H1 (cell line): ENCODE measurements around the gene CTAGE1. TPM values are rescaled to one million over a fixed set of nuclear protein-coding genes. Genes with fewer than 3 reads are reported as not detected.

Experiments
- CTCF ChIA-PET: fragments of 300-600 bp; sonication (Branson Sonifier 250); formaldehyde crosslinking; loops from one replicate; lab custom pipeline; 2021; ENCODE audit not compliant: partially characterized antibody; lab: Charles Lee
- POLR2A ChIA-PET: fragments of 300-600 bp; sonication (Branson Sonifier 250); formaldehyde crosslinking; loops from one replicate; lab custom pipeline; 2021; ENCODE audit warnings: inconsistent platforms; ENCODE audit not compliant: partially characterized antibody; lab: Charles Lee
- DNase-seq, 2 experiments: peaks; one replicate each; pipeline versions ENCODE4 v3.0.0 to v3.0.0-alpha.2; 2010 to 2022; ENCODE audit warnings: low spot score in 2 of 2, low read depth in 1 of 2, mixed read lengths in 1 of 2
- FAIRE-seq: peaks from 2 replicates; lab custom pipeline; 2011; peaks lifted over from hg19 to GRCh38; lab: Jason Lieb, UNC
- H2AFZ ChIP-seq: 2 replicates; pipeline ENCODE4 v1.8.1; 2012; ENCODE audit warnings: low read length, inconsistent platforms
- H2AK5ac ChIP-seq: 2 replicates; pipeline ENCODE4 v1.6.1; 2013; ENCODE audit warnings: low read depth, low read length
- H2BK120ac ChIP-seq: replicated peaks from 2 replicates; pipeline ENCODE3; 2013; ENCODE audit warnings: low read depth, low read length, inconsistent platforms
- H2BK12ac ChIP-seq: 2 replicates; pipeline ENCODE4 v1.6.1; 2013; ENCODE audit warnings: low read depth, low read length
- H2BK15ac ChIP-seq: 2 replicates; pipeline ENCODE4 v1.6.1; 2013; ENCODE audit warnings: low read length
- H2BK20ac ChIP-seq: 2 replicates; pipeline ENCODE4 v1.6.1; 2013; ENCODE audit warnings: low read length
- H2BK5ac ChIP-seq: 2 replicates; pipeline ENCODE4 v1.6.1; 2013; ENCODE audit warnings: low read depth, low read length
- H3K14ac ChIP-seq: 2 replicates; pipeline ENCODE4 v1.6.1; 2013; ENCODE audit warnings: inconsistent platforms; ENCODE audit not compliant: insufficient read length
- H3K18ac ChIP-seq: 2 replicates; pipeline ENCODE4 v1.6.1; 2013; ENCODE audit warnings: low read length; ENCODE audit errors: extremely low read depth
- H3K23ac ChIP-seq: 2 replicates; pipeline ENCODE4 v1.6.1; 2013; ENCODE audit warnings: inconsistent platforms; ENCODE audit not compliant: insufficient read length
- H3K23me2 ChIP-seq: 2 replicates; pipeline ENCODE4 v1.6.1; 2013; ENCODE audit warnings: low read depth, low read length
- H3K27ac ChIP-seq: 2 replicates; pipeline ENCODE4 v1.6.1; 2011; ENCODE audit warnings: low read depth, low read length, inconsistent platforms
- H3K27me3 ChIP-seq, 4 experiments: replicated peaks in 1 of 4; 1 replicate in 1 of 4; 2 replicates in 3 of 4; pipeline versions ENCODE4 v1.6.1 to v1.8.1; 2011 to 2013; ENCODE audit warnings: low read length in 3 of 4, mild to moderate bottlenecking in 3 of 4, inconsistent platforms in 2 of 4, mixed read lengths in 2 of 4, moderate library complexity in 1 of 4; ENCODE audit not compliant: control insufficient read depth in 3 of 4, insufficient read depth in 3 of 4; ENCODE audit errors: extremely low read depth in 1 of 4
- H3K36me3 ChIP-seq, 4 experiments: 2 replicates each; pipeline versions ENCODE4 v1.6.1 to v1.8.1; 2011 to 2013; ENCODE audit warnings: mild to moderate bottlenecking in 4 of 4, low read length in 3 of 4, moderate library complexity in 2 of 4, control low read depth in 1 of 4, inconsistent platforms in 1 of 4; ENCODE audit not compliant: insufficient read depth in 4 of 4, control insufficient read depth in 2 of 4
- H3K4ac ChIP-seq: replicated peaks from 2 replicates; pipeline ENCODE3; 2013; ENCODE audit warnings: low read length, low read depth, mixed read lengths, inconsistent platforms; ENCODE audit not compliant: insufficient read length
- H3K4me1 ChIP-seq, 4 experiments: replicated peaks in 1 of 4; 1 replicate in 1 of 4; 2 replicates in 3 of 4; pipeline versions ENCODE4 v1.6.1 to v1.8.1; 2011 to 2013; ENCODE audit warnings: low read length in 3 of 4, inconsistent platforms in 2 of 4, mixed read lengths in 1 of 4; ENCODE audit not compliant: insufficient read depth in 4 of 4, control insufficient read depth in 3 of 4
- H3K4me2 ChIP-seq, 2 experiments: 2 replicates each; pipeline versions ENCODE4 v1.6.1 to v1.8.1; 2011 to 2013; ENCODE audit warnings: low read depth in 2 of 2, low read length in 2 of 2, control low read depth in 1 of 2, inconsistent platforms in 1 of 2, mild to moderate bottlenecking in 1 of 2; ENCODE audit not compliant: insufficient read depth in 1 of 2
- H3K4me3 ChIP-seq, 4 experiments: fragments of 200-600, 300-600 bp in 1 of 4; sonication (generic), shearing (Covaris generic), sonication (Bioruptor Twin) in 1 of 4; 2 replicates each; pipeline versions ENCODE4 v1.5.1 to v1.8.1; 2011 to 2016; ENCODE audit warnings: low read length in 4 of 4, low read depth in 3 of 4, control low read depth in 2 of 4, inconsistent platforms in 2 of 4, mild to moderate bottlenecking in 2 of 4, mixed read lengths in 1 of 4, moderate library complexity in 1 of 4; ENCODE audit not compliant: insufficient read depth in 2 of 4; ENCODE audit errors: extremely low read depth in 1 of 4
- H3K56ac ChIP-seq: replicated peaks from 2 replicates; pipeline ENCODE3; 2013; ENCODE audit warnings: low read depth, mild to moderate bottlenecking, mixed read lengths, low read length, inconsistent platforms; ENCODE audit not compliant: insufficient read length
- H3K79me1 ChIP-seq: 2 replicates; pipeline ENCODE4 v1.6.1; 2013; ENCODE audit warnings: low read depth, low read length, control low read depth
- H3K79me2 ChIP-seq, 2 experiments: 2 replicates each; pipeline versions ENCODE4 v1.6.1 to v1.8.1; 2012 to 2013; ENCODE audit warnings: low read length in 2 of 2, mild to moderate bottlenecking in 2 of 2, inconsistent platforms in 1 of 2; ENCODE audit not compliant: insufficient read depth in 2 of 2, control insufficient read depth in 1 of 2
- H3K9ac ChIP-seq, 4 experiments: replicated peaks in 1 of 4; 1 replicate in 1 of 4; 2 replicates in 3 of 4; pipeline versions ENCODE4 v1.6.1 to v1.8.1; 2011 to 2013; ENCODE audit warnings: low read depth in 3 of 4, low read length in 3 of 4, control low read depth in 2 of 4, mild to moderate bottlenecking in 2 of 4, moderate library complexity in 2 of 4, inconsistent platforms in 1 of 4; ENCODE audit errors: extremely low read depth in 1 of 4
- H3K9me3 ChIP-seq, 2 experiments: 2 replicates each; pipeline versions ENCODE4 v1.6.1 to v1.8.1; 2012 to 2013; ENCODE audit warnings: mild to moderate bottlenecking in 2 of 2, moderate library complexity in 2 of 2, control low read depth in 1 of 2, inconsistent platforms in 1 of 2, low read depth in 1 of 2, low read length in 1 of 2, mixed read lengths in 1 of 2; ENCODE audit not compliant: insufficient read depth in 2 of 2
- H4K20me1 ChIP-seq, 2 experiments: replicated peaks in 1 of 2; 2 replicates each; pipeline versions ENCODE3 to v1.8.1; 2011 to 2013; ENCODE audit warnings: inconsistent platforms in 2 of 2, low read length in 2 of 2, mild to moderate bottlenecking in 1 of 2; ENCODE audit not compliant: insufficient read depth in 2 of 2, control insufficient read depth in 1 of 2
- H4K5ac ChIP-seq: 2 replicates; pipeline ENCODE4 v1.6.1; 2013; ENCODE audit warnings: low read length, low read depth, mixed read lengths, inconsistent platforms; ENCODE audit not compliant: insufficient read length
- H4K8ac ChIP-seq: 2 replicates; pipeline ENCODE4 v1.8.0; 2013; ENCODE audit warnings: mild to moderate bottlenecking, moderate library complexity, low read length, inconsistent platforms; ENCODE audit not compliant: insufficient read depth; ENCODE audit errors: extremely low read depth
- H4K91ac ChIP-seq: replicated peaks from 2 replicates; pipeline ENCODE3; 2013; ENCODE audit warnings: low read length, mixed read lengths, inconsistent platforms; ENCODE audit not compliant: insufficient read length
- ASH2L ChIP-seq: fragments of 200-600, 300-600 bp; sonication (generic); IDR thresholded peaks from one replicate; pipeline ENCODE4 v1.7.1; 2017; ENCODE audit warnings: low read length
- BCL11A ChIP-seq, 2 experiments: IDR thresholded peaks; one replicate each; pipeline ENCODE4 v1.6.1; 2011; ENCODE audit warnings: low read depth in 2 of 2, low read length in 2 of 2, mild to moderate bottlenecking in 2 of 2
- CBX8 ChIP-seq: fragments of 300-800, 300-1000 bp; sonication (generic); IDR thresholded peaks from 2 replicates; pipeline ENCODE4 v1.7.1; 2016; ENCODE audit warnings: low read depth, low read length, borderline replicate concordance
- CHD2 ChIP-seq: IDR thresholded peaks from 2 replicates; pipeline ENCODE4 v1.6.1; 2012; ENCODE audit warnings: low read length, improper control_type of control experiment
- CTCF ChIP-seq, 3 experiments: IDR thresholded peaks; 1 replicate in 2 of 3; 2 replicates in 1 of 3; pipeline versions ENCODE4 v1.5.1 to v1.6.1; 2011; ENCODE audit warnings: low read length in 3 of 3, mild to moderate bottlenecking in 3 of 3, inconsistent platforms in 2 of 3, low read depth in 1 of 3, moderate library complexity in 1 of 3; ENCODE audit not compliant: insufficient read depth in 1 of 3; ENCODE audit errors: control extremely low read depth in 1 of 3
- EGR1 ChIP-seq: IDR thresholded peaks from 2 replicates; pipeline ENCODE4 v1.6.1; 2011; ENCODE audit warnings: low read depth, low read length, borderline replicate concordance
- EP300 ChIP-seq, 2 experiments: IDR thresholded peaks; 1 replicate in 1 of 2; 2 replicates in 1 of 2; pipeline ENCODE4 v1.6.1; 2011 to 2012; ENCODE audit warnings: low read depth in 2 of 2, low read length in 2 of 2, mild to moderate bottlenecking in 2 of 2, borderline replicate concordance in 1 of 2, inconsistent platforms in 1 of 2, moderate library complexity in 1 of 2
- GABPA ChIP-seq: IDR thresholded peaks from 2 replicates; pipeline ENCODE4 v1.6.1; 2011; ENCODE audit warnings: mild to moderate bottlenecking, low read length, moderate library complexity, borderline replicate concordance; ENCODE audit not compliant: insufficient read depth
- HDAC6 ChIP-seq: IDR thresholded peaks from one replicate; pipeline ENCODE4 v1.7.1; 2012; ENCODE audit warnings: low read depth, mild to moderate bottlenecking, inconsistent platforms, low read length, moderate library complexity
- JUND ChIP-seq: IDR thresholded peaks from 2 replicates; pipeline ENCODE4 v1.6.1; 2011; ENCODE audit warnings: mild to moderate bottlenecking, improper control_type of control experiment, low read length
- SRF ChIP-seq: IDR thresholded peaks from 2 replicates; pipeline ENCODE4 v1.6.1; 2011; ENCODE audit warnings: mild to moderate bottlenecking, low read depth, low read length, moderate library complexity
- SUZ12 ChIP-seq: fragments of 200-600 bp; sonication (generic); IDR thresholded peaks from 2 replicates; pipeline ENCODE4 v1.6.1; 2012; ENCODE audit warnings: mild to moderate bottlenecking, inconsistent platforms, low read length, moderate library complexity, mixed read lengths
- WGBS, 2 experiments: shearing (Covaris generic) in 1 of 2; methylation state at CpG; one replicate each; pipeline versions ENCODE4 v1.1.6 to v1.1.7; 2013 to 2015; ENCODE audit warnings: low lambda C conversion rate in 2 of 2, mixed read lengths in 2 of 2, inconsistent platforms in 1 of 2, low coverage in 1 of 2, missing lambda C conversion rate in 1 of 2; ENCODE audit not compliant: insufficient replicate concordance in 2 of 2, insufficient coverage in 1 of 2, insufficient read length in 1 of 2; ENCODE audit errors: extremely low coverage in 1 of 2, missing lambda C conversion rate in 1 of 2; 5-methylcytosine and 5-hydroxymethylcytosine counted together
- polyA plus RNA-seq, 7 experiments: library from polyadenylated mRNA; depleted of rRNA in 3 of 7; stranded (reverse) in 5 of 7; unstranded in 2 of 7; fragments of >200 nt in 5 of 7; fragments of 200-250 nt in 2 of 7; gene quantifications; 1 replicate in 5 of 7; 2 replicates in 1 of 7; 4 replicates in 1 of 7; pipeline versions ENCODE4 v1.2.1 to v1.2.3, GENCODE V29; 2011 to 2013; ENCODE audit warnings: missing spikeins in 2 of 7, mixed read lengths in 2 of 7
- total RNA-seq: library from RNA; stranded (reverse); fragmentation: NEBNext Ultra II Directional; extraction: Animal tissue kit (Norgen Biotek cat#: 25700); gene quantifications from 2 replicates; pipeline ENCODE4 v1.2.1, GENCODE V29; 2021

Gene CTAGE1
- total and polyA plus RNA-seq, 2 of the 8 experiments (the other 6 are each of a cell fraction or from before 2014, with no cell fraction given): not detected

- peaks cover 0 to 1% (median 0%) of the 10 kb centered on the region in 4 experiments; a peak in 1 of 7 replicates for H3K27me3 ChIP-seq
- no peak for FAIRE-seq
- no peaks in the 10 kb centered on the region; the same call in 1 of the 2 replicates for H3K23me2 ChIP-seq
- TF ChIP-seq SUZ12 (no peak), ASH2L (no peak), JUND (no peak), EGR1 (no peak), EP300 (IDR thresholded peaks at IDR 0.05; ENCODE audit: borderline replicate concordance in 1 of 2, low read depth in 2 of 2, low read length in 2 of 2) (no peak), BCL11A (IDR thresholded peaks at IDR 0.05; ENCODE audit: low read depth in 2 of 2, low read length in 2 of 2) (no peak), SRF (no peak), CHD2 (no peak), GABPA (no peak), CBX8 (no peak), HDAC6 (no peak), CTCF (IDR thresholded peaks at IDR 0.05; ENCODE audit: control extremely low read depth in 1 of 3, insufficient read depth in 1 of 3, low read depth in 1 of 3, low read length in 3 of 3) (no peak)
These were observed 11.8 kb upstream of the CTAGE1 start for GRCh38 chr18:22429564-22429963.

More at GRCh38 chr18:22429564-22429963, 11.8 kb upstream of the CTAGE1 start:
- Histone ChIP-seq H2AK5ac (no peak overlapping the region), H3K4ac (no peak overlapping the region), H3K9me3 (no peaks in the 10 kb centered on the region), H3K56ac (no peak overlapping the region), H4K91ac (no peak overlapping the region), H3K4me3 (no peak overlapping the region), H3K18ac (no peak overlapping the region), H3K4me2 (no peak overlapping the region), H2AFZ (no peak overlapping the region), H4K8ac (no peak overlapping the region), H2BK120ac (no peak overlapping the region), H3K79me1 (no peaks in the 10 kb centered on the region), H3K27ac (no peak overlapping the region), H2BK12ac (no peak overlapping the region), H2BK20ac (no peak overlapping the region), H3K23ac (no peak overlapping the region), H2BK5ac (no peak overlapping the region), H3K36me3 (no peaks in the 10 kb centered on the region), H3K9ac (no peak overlapping the region), H3K4me1 (no peaks in the 10 kb centered on the region), H4K5ac (no peak overlapping the region), H2BK15ac (no peak overlapping the region), H3K14ac (no peak overlapping the region), H4K20me1 (no peaks in the 10 kb centered on the region), H3K79me2 (no peaks in the 10 kb centered on the region)
- ChIA-PET CTCF (interaction anchor here (0.6 to 3.5 kb wide), 2 partner anchors 11 to 107 kb away, joined by 3 to 20 read pairs; no protein-coding TSS in a partner anchor), POLR2A (no interaction called here)
- no peak for DNase-seq
- WGBS, 2 experiments: 92% methylated on average over 3 of the region's 3 CpGs; no CpG with 5 or more reads in 1 of the 2 experiments
